ENCODE results near the gene TBC1D30.

The TBC1D30 gene

GRCh38 chr12:64860446-64860998 lies 36.1 kb downstream of the TBC1D30 start:
- no peak for DNase-seq (ENCODE audit: low read depth, low spot score)

GRCh38 chr12:64864319-64864718 lies 39.9 kb downstream of the TBC1D30 start:
- DNase-seq (ENCODE audit: low read depth, low spot score), result no peak

GRCh38 chr12:64875186-64875585 lies 50.7 kb downstream of the TBC1D30 start:
- DNase-seq (ENCODE audit: low read depth, low spot score), result no peak

GRCh38 chr12:64876388-64877071 lies 52.1 kb downstream of the TBC1D30 start:
- no peak for DNase-seq (ENCODE audit: low read depth, low spot score)

- DNase-seq (ENCODE audit: low read depth, low spot score), result no peak
Measured at GRCh38 chr12:64877363-64878004, 53.0 kb downstream of the TBC1D30 start.

GRCh38 chr12:64882687-64883086 lies 58.2 kb downstream of the TBC1D30 start:
- no peak for DNase-seq (ENCODE audit: low read depth, low spot score)

GRCh38 chr12:64883264-64884163 lies 59.1 kb downstream of the TBC1D30 start:
- no peak for DNase-seq (ENCODE audit: low read depth, low spot score)

GRCh38 chr12:64884164-64884542 lies 59.7 kb downstream of the TBC1D30 start:
- no peak for DNase-seq (ENCODE audit: low read depth, low spot score)

GRCh38 chr12:64884728-64885127 lies 60.3 kb downstream of the TBC1D30 start:
- no peak for DNase-seq (ENCODE audit: low read depth, low spot score)

- no peak for DNase-seq (ENCODE audit: low read depth, low spot score)
Measured at GRCh38 chr12:64889434-64890216, 65.2 kb downstream of the TBC1D30 start.

GRCh38 chr12:64890873-64891468 lies 66.5 kb downstream of the TBC1D30 start:
- DNase-seq (ENCODE audit: low read depth, low spot score), result no peak

- no peak for DNase-seq (ENCODE audit: low read depth, low spot score)
Measured at GRCh38 chr12:64891629-64892028, 67.2 kb downstream of the TBC1D30 start.

GRCh38 chr12:64892561-64892960 lies 68.1 kb downstream of the TBC1D30 start:
- no peak for DNase-seq (ENCODE audit: low read depth, low spot score)

GRCh38 chr12:64893961-64894360 lies 69.5 kb downstream of the TBC1D30 start:
- no peak for DNase-seq (ENCODE audit: low read depth, low spot score)

- no peak for DNase-seq (ENCODE audit: low read depth, low spot score)
Measured at GRCh38 chr12:64894827-64895475, 70.5 kb downstream of the TBC1D30 start.

- DNase-seq (ENCODE audit: low read depth, low spot score), result no peak
Measured at GRCh38 chr12:64895526-64895925, 71.1 kb downstream of the TBC1D30 start.

GRCh38 chr12:64900540-64900939 lies 76.1 kb downstream of the TBC1D30 start:
- DNase-seq (ENCODE audit: low read depth, low spot score), result no peak

GRCh38 chr12:64903479-64904152 lies 79.2 kb downstream of the TBC1D30 start:
- DNase-seq (ENCODE audit: low read depth, low spot score), result no peak

GRCh38 chr12:64907097-64907496 lies 82.7 kb downstream of the TBC1D30 start:
- DNase-seq (ENCODE audit: low read depth, low spot score), result no peak

- DNase-seq (ENCODE audit: low read depth, low spot score), result no peak
Measured at GRCh38 chr12:64909124-64909523, 84.7 kb downstream of the TBC1D30 start.
